Right lobe of liver (tissue), 4 donors: ENCODE measurements around the gene TPO.

Source experiments
- CTCF ChIP-seq, 4 donors: fragments of 200-600 bp in 3 of 4; fragments of 450-650 bp in 1 of 4; IDR thresholded peaks; one replicate each; pipeline versions ENCODE4 v1.5.1 to v1.8.0; 2016 to 2022; ENCODE audit warnings: antibody characterized with exemption in 4 of 4, mild to moderate bottlenecking in 2 of 4
- POLR2A ChIP-seq: fragments of 450-650 bp; IDR thresholded peaks from one replicate; pipeline ENCODE4 v1.6.1; 2017; ENCODE audit warnings: antibody characterized with exemption, mild to moderate bottlenecking
- donor health status: DM: no; HTN: no; CAD: no.
- donor health status: DM: no; HTN: no; CAD: no.
- donor health status: DM: no; HTN: yes; CAD: no.

- TF ChIP-seq CTCF (IDR thresholded peaks at IDR 0.05) (no peak), POLR2A (no peak)
These were observed 8.9 kb downstream of the TPO start for GRCh38 chr2:1422131-1422530.
